ENCODE results near the gene ASB15. TPM values are rescaled to one million over a fixed set of nuclear protein-coding genes. Genes with fewer than 3 reads are reported as not detected.

ASB15 gene
- total RNA-seq, 4 donors from 2014 or later: not detected

- Histone ChIP-seq H3K27ac (no peak overlapping the region), H3K4me3 (no peak overlapping the region), H3K36me3 (no peaks in the 10 kb centered on the region), H3K27me3 (no peaks in the 10 kb centered on the region), H3K9me3 (no peaks in the 10 kb centered on the region), H3K4me1 (no peaks in the 10 kb centered on the region)
- DNase-seq: no peak
- TF ChIP-seq CTCF (IDR thresholded peaks at IDR 0.05): no peak
- TF ChIP-seq POLR2A (IDR thresholded peaks at IDR 0.05): no peak
- WGBS, 2 donors: 43 to 52% methylated on average over 4 of the region's 4 CpGs
- intact Hi-C loops (cut with DNase I): no loop called here
Measured at GRCh38 chr7:123570390-123571182, 31.0 kb upstream of the ASB15 start.

GRCh38 chr7:123571187-123571586 lies 30.4 kb upstream of the ASB15 start:
- 40 to 52% methylated on average over 1 of the region's 1 CpG for WGBS, 2 donors
- Histone ChIP-seq H3K9me3 (no peaks in the 10 kb centered on the region), H3K4me3 (no peak overlapping the region), H3K27me3 (no peaks in the 10 kb centered on the region), H3K27ac (no peak overlapping the region), H3K4me1 (no peaks in the 10 kb centered on the region), H3K36me3 (no peaks in the 10 kb centered on the region)
- intact Hi-C loops (cut with DNase I): no loop called here
- no peak for DNase-seq
- TF ChIP-seq CTCF (IDR thresholded peaks at IDR 0.05): no peak
- no peak for TF ChIP-seq POLR2A (IDR thresholded peaks at IDR 0.05)

- intact Hi-C loops (cut with DNase I): no loop called here
- H3K9me3 ChIP-seq: no peaks in the 10 kb centered on the region
- no peaks in the 10 kb centered on the region for H3K4me1 ChIP-seq
- no peak overlapping the region for H3K4me3 ChIP-seq
- no peaks in the 10 kb centered on the region for H3K36me3 ChIP-seq
- TF ChIP-seq CTCF (IDR thresholded peaks at IDR 0.05) (no peak), POLR2A (IDR thresholded peaks at IDR 0.05) (no peak)
- 44 to 64% methylated on average over 1 of the region's 1 CpG for WGBS, 2 donors
- no peak for DNase-seq
- peaks cover 0 to 4% (median 0%) of the 10 kb centered on the region in 4 donors for H3K27me3 ChIP-seq
- no peak overlapping the region for H3K27ac ChIP-seq
Measured at GRCh38 chr7:123571684-123572083, 29.9 kb upstream of the ASB15 start.

- Histone ChIP-seq H3K4me3 (no peak overlapping the region), H3K27ac (no peak overlapping the region), H3K4me1 (no peaks in the 10 kb centered on the region), H3K27me3 (peaks cover 0 to 11% (median 0%) of the 10 kb centered on the region in 4 donors), H3K9me3 (no peaks in the 10 kb centered on the region), H3K36me3 (no peaks in the 10 kb centered on the region)
- TF ChIP-seq POLR2A (IDR thresholded peaks at IDR 0.05) (no peak), CTCF (IDR thresholded peaks at IDR 0.05) (no peak)
- intact Hi-C loops (cut with DNase I): no loop called here
- no peak for DNase-seq
- WGBS, 2 donors: 54 to 60% methylated on average over 3 of the region's 3 CpGs
Measured at GRCh38 chr7:123573341-123573740, 28.3 kb upstream of the ASB15 start.

- H3K4me3 ChIP-seq: no peak overlapping the region
- intact Hi-C loops (cut with DNase I): no loop called here
- peaks cover 0 to 17% (median 0%) of the 10 kb centered on the region in 4 donors for H3K27me3 ChIP-seq
- H3K36me3 ChIP-seq: no peaks in the 10 kb centered on the region
- no peak overlapping the region for H3K27ac ChIP-seq
- H3K9me3 ChIP-seq: no peaks in the 10 kb centered on the region
- H3K4me1 ChIP-seq: no peaks in the 10 kb centered on the region
- 86 to 94% methylated on average over 2 of the region's 2 CpGs for WGBS, 2 donors
- TF ChIP-seq POLR2A (IDR thresholded peaks at IDR 0.05) (no peak), CTCF (IDR thresholded peaks at IDR 0.05) (no peak)
- no peak for DNase-seq
Measured at GRCh38 chr7:123573896-123574467, 27.6 kb upstream of the ASB15 start.

Measured in esophagus squamous epithelium (tissue), 5 donors.